Measurements from ENCODE around the gene NLN.
"Not testable (repeated sequence)": the region's sequence is repeated elsewhere in the genome, so short reads cannot be mapped to it uniquely, and the experiment has no call there.

Gene NLN

DNA sequence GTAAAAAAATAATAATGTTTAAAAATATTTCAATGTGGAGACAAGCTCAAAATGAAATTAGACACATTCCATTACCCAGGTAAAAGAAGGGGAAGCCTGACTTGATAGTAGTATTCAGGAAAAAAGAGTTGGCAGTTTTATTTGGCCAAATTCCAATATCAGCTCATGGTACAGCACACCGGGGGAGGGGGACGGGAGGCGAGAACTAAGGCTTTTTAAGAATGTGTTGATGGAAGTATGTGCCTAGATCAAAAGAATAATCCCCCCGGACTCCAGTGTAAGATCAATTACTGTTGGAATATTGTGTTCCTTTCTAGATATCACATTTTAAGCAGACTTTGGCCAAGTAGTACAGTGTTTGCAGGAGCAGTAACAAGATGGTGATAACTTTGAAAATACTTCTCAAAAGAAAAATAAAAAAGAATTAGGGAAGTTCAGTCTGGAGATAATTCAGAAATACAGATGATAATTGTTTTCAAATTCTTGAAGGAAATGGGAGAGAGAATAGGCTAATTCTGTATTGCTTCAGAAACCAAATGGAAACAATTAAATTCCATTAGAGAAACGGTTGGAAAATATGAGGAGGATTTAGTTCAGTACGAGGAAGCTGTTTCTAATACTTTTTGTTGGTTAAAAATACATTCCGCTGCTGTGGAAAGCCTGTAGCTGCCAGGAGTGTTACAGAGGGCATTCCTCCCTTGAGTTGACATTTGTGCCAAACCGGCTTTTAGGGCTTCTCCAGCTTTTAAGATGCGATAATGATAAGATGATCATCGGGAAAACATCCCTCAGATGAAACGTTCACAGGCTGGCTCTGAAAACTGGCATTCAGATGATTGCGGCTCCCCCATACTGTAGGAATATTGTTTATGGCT lies 106.3 kb downstream of the NLN start:
- in situ Hi-C loops (cut with HindIII; ENCODE audit: low sequenced_read_pairs), result no loop called here

- in situ Hi-C loops (cut with HindIII; ENCODE audit: low sequenced_read_pairs), result no loop called here
These were observed 108.9 kb downstream of the NLN start for GRCh38 chr5:65830856-65831255.

DNA sequence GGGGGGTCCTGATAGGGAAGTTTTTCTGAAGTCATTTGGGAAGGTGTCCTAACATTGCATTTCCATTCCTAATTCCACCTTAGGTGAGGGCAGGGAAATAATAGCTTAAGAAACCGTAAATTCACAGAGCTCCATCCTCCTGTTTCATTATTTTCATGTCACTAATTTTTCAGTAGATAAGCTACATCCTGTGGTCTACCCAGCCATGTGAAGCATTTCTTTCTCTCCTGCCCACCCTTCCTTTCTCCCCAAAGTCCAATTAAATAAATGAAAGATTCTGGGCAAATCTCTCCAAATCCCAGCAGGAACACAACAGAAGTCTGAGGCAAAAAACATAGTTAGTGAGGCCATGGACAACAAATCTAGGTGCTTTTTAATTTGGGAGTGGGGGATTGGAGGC lies 109.3 kb downstream of the NLN start:
- in situ Hi-C loops (cut with HindIII; ENCODE audit: low sequenced_read_pairs), result no loop called here

DNA sequence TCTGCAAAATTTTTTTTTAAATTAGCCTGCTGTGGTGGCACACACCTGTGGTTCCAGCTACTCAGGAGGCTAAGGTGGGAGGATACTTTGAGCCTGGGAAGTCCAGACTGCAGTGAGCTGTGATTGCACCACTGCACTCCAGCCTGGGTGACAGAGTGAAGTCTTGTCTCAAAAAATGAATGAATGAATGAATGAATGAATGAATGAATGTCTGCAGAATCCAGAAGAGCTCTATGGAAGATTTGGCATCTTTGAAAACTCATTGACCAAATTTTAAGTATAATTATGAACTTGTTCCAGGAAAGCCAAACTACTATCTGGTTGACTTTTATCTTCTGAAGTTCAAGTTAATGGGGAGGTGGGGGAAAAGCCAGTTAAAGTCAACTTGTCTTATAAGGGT lies 110.1 kb downstream of the NLN start:
- in situ Hi-C loops (cut with HindIII; ENCODE audit: low sequenced_read_pairs), result no loop called here

- in situ Hi-C loops (cut with HindIII; ENCODE audit: low sequenced_read_pairs), result no loop called here
These were observed 110.7 kb downstream of the NLN start for GRCh38 chr5:65832603-65833228.

DNA sequence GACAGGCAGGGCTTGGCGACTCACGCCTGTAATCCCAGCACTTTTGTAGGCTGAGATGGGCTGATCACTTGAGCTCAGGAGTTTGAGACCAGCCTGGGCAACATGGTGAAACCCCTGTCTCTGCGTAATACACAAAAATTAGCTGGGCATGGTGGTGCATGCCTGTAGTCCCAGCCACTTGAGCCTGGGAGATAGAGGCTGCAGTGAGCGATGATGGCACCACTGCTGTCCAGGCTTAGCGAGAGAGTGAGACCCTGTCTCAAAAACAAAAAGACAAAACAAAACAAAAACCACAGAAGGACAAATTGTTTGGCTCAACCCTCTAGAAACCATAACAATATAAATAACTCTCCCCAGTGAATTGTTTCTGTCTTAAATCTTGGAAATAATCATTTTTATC lies 111.8 kb downstream of the NLN start:
- in situ Hi-C loops (cut with HindIII; ENCODE audit: low sequenced_read_pairs), result no loop called here

GRCh38 chr5:65834306-65834705 lies 112.3 kb downstream of the NLN start:
- in situ Hi-C loops (cut with HindIII; ENCODE audit: low sequenced_read_pairs), result no loop called here

DNA sequence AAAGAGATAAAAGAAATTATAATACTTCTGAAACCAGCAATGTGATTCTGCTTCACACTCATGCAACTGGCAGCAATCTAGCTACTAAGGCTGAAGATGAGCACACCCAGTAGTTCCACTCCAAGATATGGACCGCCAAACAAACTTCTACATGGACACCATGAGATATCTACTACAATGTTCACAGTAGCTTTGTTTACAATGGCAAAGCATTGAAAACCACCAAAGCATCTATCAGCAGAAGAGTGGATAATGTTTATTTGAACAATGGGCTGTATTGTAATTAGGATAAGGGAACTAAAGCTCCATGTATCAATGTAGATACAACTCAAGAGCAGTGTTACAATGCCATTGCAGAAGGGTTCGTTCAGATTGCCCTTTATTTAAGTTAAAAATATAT lies 113.2 kb downstream of the NLN start:
- in situ Hi-C loops (cut with HindIII; ENCODE audit: low sequenced_read_pairs), result no loop called here

- in situ Hi-C loops (cut with HindIII; ENCODE audit: low sequenced_read_pairs), result no loop called here
These were observed 115.1 kb downstream of the NLN start for GRCh38 chr5:65837139-65837538.

- in situ Hi-C loops (cut with HindIII; ENCODE audit: low sequenced_read_pairs), result not testable (repeated sequence)
These were observed 117.2 kb downstream of the NLN start for GRCh38 chr5:65839170-65839569.

GRCh38 chr5:65840071-65840470 lies 118.1 kb downstream of the NLN start:
- in situ Hi-C loops (cut with HindIII; ENCODE audit: low sequenced_read_pairs), result no loop called here

DNA sequence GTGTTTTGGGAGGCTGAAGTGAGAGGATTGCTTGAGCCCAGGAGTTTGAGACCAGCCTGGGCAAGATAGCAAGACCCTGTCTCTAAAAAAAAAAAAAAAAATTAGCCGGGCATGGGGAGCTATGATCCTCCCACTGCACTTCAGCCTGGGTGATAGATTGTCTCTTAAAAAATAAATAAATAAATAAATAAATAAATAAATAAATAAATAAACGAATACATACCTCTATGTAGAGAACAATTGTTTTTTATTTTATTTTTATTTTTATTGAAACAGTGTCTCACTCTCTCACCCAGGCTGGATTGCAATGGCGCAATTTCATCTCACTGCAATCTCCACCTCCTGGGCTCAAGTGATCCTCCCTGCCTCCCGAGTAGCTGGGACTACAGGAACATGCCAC lies 122.8 kb downstream of the NLN start:
- in situ Hi-C loops (cut with HindIII; ENCODE audit: low sequenced_read_pairs), result not testable (repeated sequence)

GRCh38 chr5:65846101-65846500 lies 124.1 kb downstream of the NLN start:
- in situ Hi-C loops (cut with HindIII; ENCODE audit: low sequenced_read_pairs), result no loop called here

DNA sequence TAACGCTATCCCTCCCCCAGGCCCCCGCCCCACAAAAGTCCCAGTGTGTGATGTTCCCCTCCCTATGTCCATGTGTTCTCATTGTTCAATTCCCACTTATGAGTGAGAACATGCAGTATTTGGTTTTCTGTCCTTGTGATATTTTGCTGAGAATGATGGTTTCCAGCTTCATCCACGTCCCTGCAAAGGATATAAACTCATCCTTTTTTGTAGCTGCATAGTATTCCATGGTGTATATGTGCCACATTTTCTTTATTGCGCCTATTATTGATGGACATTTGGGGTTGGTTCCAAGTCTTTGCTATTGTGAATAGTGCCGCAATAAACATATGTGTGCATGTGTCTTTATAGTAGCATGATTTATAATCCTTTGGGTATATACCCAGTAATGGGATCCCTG lies 125.0 kb downstream of the NLN start:
- in situ Hi-C loops (cut with HindIII; ENCODE audit: low sequenced_read_pairs), result not testable (repeated sequence)

- in situ Hi-C loops (cut with HindIII; ENCODE audit: low sequenced_read_pairs), result not testable (repeated sequence)
These were observed 127.9 kb downstream of the NLN start for GRCh38 chr5:65849918-65850317.

GRCh38 chr5:65854925-65855324 lies 132.9 kb downstream of the NLN start:
- in situ Hi-C loops (cut with HindIII; ENCODE audit: low sequenced_read_pairs), result no loop called here

GRCh38 chr5:65855766-65856315 lies 133.8 kb downstream of the NLN start:
- in situ Hi-C loops (cut with HindIII; ENCODE audit: low sequenced_read_pairs), result no loop called here

DNA sequence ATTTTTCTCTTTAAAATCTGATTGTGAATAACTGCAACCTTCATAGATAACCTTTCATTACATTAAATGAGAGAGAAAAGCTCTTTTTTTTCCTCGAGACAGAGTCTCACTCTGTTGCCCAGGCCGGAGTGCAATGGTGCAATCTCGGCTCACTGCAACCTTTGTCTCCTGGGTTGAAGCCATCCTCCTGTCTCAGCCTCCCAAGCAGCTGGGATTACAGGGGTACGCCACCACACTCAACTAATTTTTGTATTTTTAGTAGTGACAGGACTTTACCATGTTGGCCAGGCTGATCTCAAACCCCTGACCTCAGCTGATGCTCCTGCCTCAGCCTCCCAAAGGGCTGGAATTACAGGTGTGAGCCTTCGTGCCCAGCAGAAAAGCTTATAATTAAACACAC lies 134.5 kb downstream of the NLN start:
- in situ Hi-C loops (cut with HindIII; ENCODE audit: low sequenced_read_pairs), result no loop called here

- in situ Hi-C loops (cut with HindIII; ENCODE audit: low sequenced_read_pairs), result no loop called here
These were observed 136.3 kb downstream of the NLN start for GRCh38 chr5:65858316-65858715.

GRCh38 chr5:65861830-65862241 lies 139.8 kb downstream of the NLN start:
- in situ Hi-C loops (cut with HindIII; ENCODE audit: low sequenced_read_pairs), result loop anchor here (10.0 kb wide), 1 partner anchor 57 kb away; no protein-coding TSS in a partner anchor

- in situ Hi-C loops (cut with HindIII; ENCODE audit: low sequenced_read_pairs), result loop anchor here (10.0 kb wide), 1 partner anchor 58 kb away; no protein-coding TSS in a partner anchor
These were observed 140.4 kb downstream of the NLN start for GRCh38 chr5:65862384-65862783.

DNA sequence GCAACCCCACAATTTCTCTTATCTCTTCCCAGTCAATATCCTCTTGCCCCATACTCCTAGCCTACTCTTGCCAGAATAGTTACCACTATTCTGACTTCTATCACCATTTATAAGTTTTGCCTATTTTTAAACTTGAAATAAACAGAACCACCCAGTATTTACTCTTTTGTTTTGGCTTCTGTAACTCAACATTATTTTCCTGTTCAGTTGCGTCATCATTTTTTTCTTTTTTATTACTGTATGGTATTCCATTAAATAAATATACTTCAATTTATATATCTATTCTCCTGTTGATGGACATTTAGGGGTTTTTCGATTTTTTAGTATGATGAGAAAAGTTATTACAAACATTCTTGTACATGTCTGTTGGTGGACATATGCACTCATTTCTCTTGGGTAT lies 141.7 kb downstream of the NLN start:
- in situ Hi-C loops (cut with HindIII; ENCODE audit: low sequenced_read_pairs), result loop anchor here (10.0 kb wide), 1 partner anchor 59 kb away; no protein-coding TSS in a partner anchor

Data from DLD1 (cell line).